ENCODE data around the gene MINDY4B.

GRCh38 chr3:150905746-150906145 lies 507 bp upstream of the MINDY4B start:
- TF ChIP-seq CTCF (IDR thresholded peaks at IDR 0.05; ENCODE audit: insufficient read depth, low read length) = no peak
- TF ChIP-seq POLR2AphosphoS5 (IDR thresholded peaks at IDR 0.05; ENCODE audit: low read depth) = no peak
